ENCODE results near the gene PDE4D. TPM values are rescaled to one million over a fixed set of nuclear protein-coding genes. Genes with fewer than 3 reads are reported as not detected.

Gene PDE4D
- total RNA-seq, 1 experiment from 2014 or later: 2.4 TPM

- H3K27me3 ChIP-seq (ENCODE audit: control insufficient read depth, insufficient read depth, low read length): no peaks in the 10 kb centered on the region
- no peak overlapping the region for H3K4me3 ChIP-seq (ENCODE audit: low read depth in 2 of 2, low read length in 2 of 2)
- no peaks in the 10 kb centered on the region for H3K9me3 ChIP-seq (ENCODE audit: control insufficient read depth, insufficient read depth, low read depth, low read length)
- intact Hi-C loops (cut with micrococcal nuclease; ENCODE audit: unreplicated experiment) (no loop called here), in situ Hi-C loops (cut with HindIII; ENCODE audit: low pct_unique_long_range_greater_than_20kb, low sequenced_read_pairs) (no loop called here)
- CTCF ChIA-PET: no interaction called here
- no peaks in the 10 kb centered on the region for H3K36me3 ChIP-seq (ENCODE audit: control insufficient read depth, insufficient read depth, low read length)
- POLR2A ChIA-PET: no interaction called here
- no TSS peak for BruUV-seq (replicated peaks)
- no peak overlapping the region for H3K27ac ChIP-seq (ENCODE audit: low read length)
- H3K4me1 ChIP-seq (ENCODE audit: control insufficient read depth, insufficient read depth, low read length): no peaks in the 10 kb centered on the region
- DNase-seq (ENCODE audit: low read depth, low spot score): no peak
- no peak for ATAC-seq
- no peak for TF ChIP-seq CTCF (IDR thresholded peaks at IDR 0.05)
- no peak for TF ChIP-seq SIN3A (IDR thresholded peaks at IDR 0.05; ENCODE audit: borderline replicate concordance, insufficient read depth, low read depth, low read length)
- TF ChIP-seq TCF7L2 (IDR thresholded peaks at IDR 0.05; ENCODE audit: low read depth, low read length): no peak
- no peak for TF ChIP-seq POLR2AphosphoS5 (IDR thresholded peaks at IDR 0.05; ENCODE audit: low read depth, low read length)
- TF ChIP-seq REST (IDR thresholded peaks at IDR 0.05; ENCODE audit: insufficient read depth in 1 of 2, low read depth in 2 of 2, low read length in 1 of 2): no peak
Observed at GRCh38 chr5:59151162-59151889, 742.2 kb downstream of the PDE4D start.

- POLR2A ChIA-PET: no interaction called here
- H3K4me1 ChIP-seq (ENCODE audit: control insufficient read depth, insufficient read depth, low read length): no peaks in the 10 kb centered on the region
- CTCF ChIA-PET: no interaction called here
- TF ChIP-seq TCF7L2 (IDR thresholded peaks at IDR 0.05; ENCODE audit: low read depth, low read length) (no peak), POLR2AphosphoS5 (IDR thresholded peaks at IDR 0.05; ENCODE audit: low read depth, low read length) (no peak), SIN3A (IDR thresholded peaks at IDR 0.05; ENCODE audit: borderline replicate concordance, insufficient read depth, low read depth, low read length) (no peak), REST (IDR thresholded peaks at IDR 0.05; ENCODE audit: insufficient read depth in 1 of 2, low read depth in 2 of 2, low read length in 1 of 2) (no peak), CTCF (IDR thresholded peaks at IDR 0.05) (no peak)
- DNase-seq (ENCODE audit: low read depth, low spot score): no peak
- no peaks in the 10 kb centered on the region for H3K9me3 ChIP-seq (ENCODE audit: control insufficient read depth, insufficient read depth, low read depth, low read length)
- no peak overlapping the region for H3K4me3 ChIP-seq (ENCODE audit: low read depth in 2 of 2, low read length in 2 of 2)
- no peaks in the 10 kb centered on the region for H3K36me3 ChIP-seq (ENCODE audit: control insufficient read depth, insufficient read depth, low read length)
- ATAC-seq: no peak
- no TSS peak for BruUV-seq (replicated peaks)
- in situ Hi-C loops (cut with HindIII; ENCODE audit: low pct_unique_long_range_greater_than_20kb, low sequenced_read_pairs): no loop called here
- no peak overlapping the region for H3K27ac ChIP-seq (ENCODE audit: low read length)
- H3K27me3 ChIP-seq (ENCODE audit: control insufficient read depth, insufficient read depth, low read length): no peaks in the 10 kb centered on the region
- intact Hi-C loops (cut with micrococcal nuclease; ENCODE audit: unreplicated experiment): no loop called here
Observed at GRCh38 chr5:59149827-59150226, 743.7 kb downstream of the PDE4D start.
